Measurements from ENCODE around the gene EFHC2. TPM values are rescaled to one million over a fixed set of nuclear protein-coding genes. Genes with fewer than 3 reads are reported as not detected.

The EFHC2 gene
- polyA plus RNA-seq, 1 donor (not counting 4 experiments of a cell fraction or from before 2014, with no cell fraction given) = 0.98 TPM

DNA sequence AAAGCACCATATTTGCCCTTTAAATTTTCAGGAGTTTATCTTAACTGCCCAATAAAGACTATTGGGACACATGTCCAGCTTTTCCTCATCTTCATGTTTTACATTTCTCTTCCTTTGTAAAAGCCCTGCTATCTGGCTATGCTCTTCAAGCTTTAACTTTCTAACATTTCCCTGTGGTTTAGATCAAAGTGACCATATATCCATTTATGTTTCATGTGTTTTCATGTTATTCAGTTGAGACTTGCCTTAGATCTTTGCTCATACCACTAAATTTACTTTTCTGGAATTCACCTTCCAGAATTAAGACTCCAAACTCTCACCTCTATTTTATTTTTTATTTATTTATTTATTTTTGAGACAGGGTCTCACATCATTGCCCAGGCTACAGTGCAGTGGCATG lies 78.5 kb downstream of the EFHC2 start:
- Histone ChIP-seq H3K36me3 (ENCODE audit: control insufficient read depth in 2 of 2, extremely low read depth in 1 of 2, insufficient read depth in 2 of 2, low read length in 2 of 2) (no peaks in the 10 kb centered on the region), H2AFZ (ENCODE audit: control insufficient read depth, low read length) (no peak overlapping the region), H3K9ac (ENCODE audit: control insufficient read depth, extremely low read depth, insufficient read depth, low read length) (no peak overlapping the region), H3K27me3 (ENCODE audit: control insufficient read depth, extremely low read depth, insufficient read depth, low read length) (no peaks in the 10 kb centered on the region), H4K20me1 (ENCODE audit: control insufficient read depth, extremely low read depth, insufficient read depth, low read length) (no peaks in the 10 kb centered on the region), H3K4me1 (ENCODE audit: control insufficient read depth, extremely low read depth, insufficient read depth, low read length) (no peaks in the 10 kb centered on the region), H3K79me2 (ENCODE audit: control insufficient read depth, insufficient read depth, low read length) (no peaks in the 10 kb centered on the region), H3K4me3 (ENCODE audit: control insufficient read depth in 2 of 3, extremely low read depth in 1 of 3, insufficient read depth in 2 of 3, low read depth in 1 of 3, low read length in 3 of 3) (no peak overlapping the region), H3K9me1 (ENCODE audit: control insufficient read depth, extremely low read depth, insufficient read depth, low read length) (no peaks in the 10 kb centered on the region), H3K9me3 (ENCODE audit: control insufficient read depth, low read depth, low read length) (no peaks in the 10 kb centered on the region), H3K27ac (ENCODE audit: control insufficient read depth, insufficient read depth, low read length) (no peak overlapping the region), H3K4me2 (ENCODE audit: control insufficient read depth, extremely low read depth, insufficient read depth, low read depth, low read length) (no peak overlapping the region)
- dilution Hi-C loops (cut with MboI; ENCODE audit: extremely low pct_ligation_motif_present, low sequenced_read_pairs) = no loop called here
- no peak for TF ChIP-seq CTCF (optimal IDR thresholded peaks at IDR 0.05 in 1 of 3, IDR thresholded peaks at IDR 0.05 in 1 of 3, conservative IDR thresholded peaks at IDR 0.05 in 1 of 3; ENCODE audit: extremely low read depth in 1 of 3, insufficient read depth in 2 of 3, low read length in 3 of 3)
- TF ChIP-seq EZH2 (IDR thresholded peaks at IDR 0.05; ENCODE audit: low read length) = no peak
- FAIRE-seq (no peak), DNase-seq (ENCODE audit: low read depth, low spot score) (no peak)

DNA sequence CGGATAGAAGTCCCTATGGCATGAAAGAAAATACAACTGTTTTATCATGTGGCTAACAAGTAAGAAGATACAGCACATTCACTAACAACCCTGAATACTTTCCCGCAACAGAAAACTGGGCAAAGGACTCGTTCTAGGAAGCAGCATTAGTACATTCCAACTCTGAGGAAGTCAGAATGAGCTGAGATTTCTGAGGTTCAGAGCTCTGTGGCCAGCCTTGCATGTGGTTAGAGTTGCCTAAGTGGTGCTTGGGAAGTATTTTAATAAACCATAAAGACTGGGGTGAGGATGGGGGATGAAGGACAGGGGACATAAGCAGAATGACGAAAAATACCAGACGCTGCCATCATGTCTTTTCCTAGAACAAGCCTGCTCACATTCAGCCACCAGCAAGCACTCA lies 82.2 kb downstream of the EFHC2 start:
- no peak for FAIRE-seq

More for the DNA sequence above, 82.2 kb downstream of the EFHC2 start:
- H4K20me1 ChIP-seq (ENCODE audit: control insufficient read depth, extremely low read depth, insufficient read depth, low read length) = no peaks in the 10 kb centered on the region
- no peak for DNase-seq (ENCODE audit: low read depth, low spot score)
- no peak overlapping the region for H3K9ac ChIP-seq (ENCODE audit: control insufficient read depth, extremely low read depth, insufficient read depth, low read length)
- TF ChIP-seq EZH2 (IDR thresholded peaks at IDR 0.05; ENCODE audit: low read length) = no peak
- TF ChIP-seq CTCF (optimal IDR thresholded peaks at IDR 0.05 in 1 of 3, IDR thresholded peaks at IDR 0.05 in 1 of 3, conservative IDR thresholded peaks at IDR 0.05 in 1 of 3; ENCODE audit: extremely low read depth in 1 of 3, insufficient read depth in 2 of 3, low read length in 3 of 3) = no peak
- no peaks in the 10 kb centered on the region for H3K79me2 ChIP-seq (ENCODE audit: control insufficient read depth, insufficient read depth, low read length)
- H3K4me2 ChIP-seq (ENCODE audit: control insufficient read depth, extremely low read depth, insufficient read depth, low read depth, low read length) = no peak overlapping the region
- H3K4me1 ChIP-seq (ENCODE audit: control insufficient read depth, extremely low read depth, insufficient read depth, low read length) = no peaks in the 10 kb centered on the region
- no peak overlapping the region for H2AFZ ChIP-seq (ENCODE audit: control insufficient read depth, low read length)
- H3K36me3 ChIP-seq (ENCODE audit: control insufficient read depth in 2 of 2, extremely low read depth in 1 of 2, insufficient read depth in 2 of 2, low read length in 2 of 2) = no peaks in the 10 kb centered on the region
- no peaks in the 10 kb centered on the region for H3K27me3 ChIP-seq (ENCODE audit: control insufficient read depth, extremely low read depth, insufficient read depth, low read length)
- dilution Hi-C loops (cut with MboI; ENCODE audit: extremely low pct_ligation_motif_present, low sequenced_read_pairs) = no loop called here
- no peaks in the 10 kb centered on the region for H3K9me1 ChIP-seq (ENCODE audit: control insufficient read depth, extremely low read depth, insufficient read depth, low read length)
- no peak overlapping the region for H3K27ac ChIP-seq (ENCODE audit: control insufficient read depth, insufficient read depth, low read length)
- no peaks in the 10 kb centered on the region for H3K9me3 ChIP-seq (ENCODE audit: control insufficient read depth, low read depth, low read length)
- no peak overlapping the region for H3K4me3 ChIP-seq (ENCODE audit: control insufficient read depth in 2 of 3, extremely low read depth in 1 of 3, insufficient read depth in 2 of 3, low read depth in 1 of 3, low read length in 3 of 3)
